H1 (cell line): ENCODE measurements around the gene MEF2A.

Source experiments
- CTCF ChIP-seq, 3 experiments: IDR thresholded peaks; 1 replicate in 2 of 3; 2 replicates in 1 of 3; pipeline versions ENCODE4 v1.5.1 to v1.6.1; 2011; ENCODE audit warnings: low read length in 3 of 3, mild to moderate bottlenecking in 3 of 3, inconsistent platforms in 2 of 3, low read depth in 1 of 3, moderate library complexity in 1 of 3; ENCODE audit not compliant: insufficient read depth in 1 of 3; ENCODE audit errors: control extremely low read depth in 1 of 3
- EGR1 ChIP-seq: IDR thresholded peaks from 2 replicates; pipeline ENCODE4 v1.6.1; 2011; ENCODE audit warnings: low read depth, low read length, borderline replicate concordance
- JUN ChIP-seq: IDR thresholded peaks from 2 replicates; pipeline ENCODE4 v1.6.1; 2011; ENCODE audit warnings: low read depth, mild to moderate bottlenecking, improper control_type of control experiment, low read length
- JUND ChIP-seq: IDR thresholded peaks from 2 replicates; pipeline ENCODE4 v1.6.1; 2011; ENCODE audit warnings: mild to moderate bottlenecking, improper control_type of control experiment, low read length
- MAX ChIP-seq: IDR thresholded peaks from 2 replicates; pipeline ENCODE4 v1.6.1; 2012; ENCODE audit warnings: inconsistent platforms
- POLR2A ChIP-seq, 2 experiments: IDR thresholded peaks; 1 replicate in 1 of 2; 2 replicates in 1 of 2; pipeline ENCODE4 v1.6.1; 2011; ENCODE audit warnings: low read depth in 2 of 2, low read length in 2 of 2, mild to moderate bottlenecking in 2 of 2; ENCODE audit errors: control extremely low read depth in 1 of 2
- POLR2AphosphoS5 ChIP-seq: IDR thresholded peaks from 2 replicates; pipeline ENCODE4 v1.6.1; 2011; ENCODE audit warnings: low read depth, low read length
- RFX5 ChIP-seq: IDR thresholded peaks from 2 replicates; pipeline ENCODE4 v1.6.1; 2011; ENCODE audit warnings: low read depth, low read length, improper control_type of control experiment, borderline replicate concordance
- RNF2 ChIP-seq: fragments of 200-900, 300-1000 bp; sonication (generic); IDR thresholded peaks from 2 replicates; pipeline ENCODE4 v1.7.1; 2016; ENCODE audit warnings: borderline replicate concordance, low read depth, mild to moderate bottlenecking, antibody characterized with exemption, low read length; ENCODE audit not compliant: poor library complexity, severe bottlenecking; ENCODE audit errors: missing control alignments
- SIN3A ChIP-seq, 2 experiments: IDR thresholded peaks in 1 of 2; conservative IDR thresholded peaks in 1 of 2; 2 replicates each; pipeline ENCODE4 v1.6.1; 2011 to 2012; ENCODE audit warnings: low read length in 2 of 2, improper control_type of control experiment in 1 of 2, low read depth in 1 of 2, mild to moderate bottlenecking in 1 of 2
- TAF1 ChIP-seq: IDR thresholded peaks from 2 replicates; pipeline ENCODE4 v1.6.1; 2011; ENCODE audit warnings: mild to moderate bottlenecking, low read depth, low read length

- TF ChIP-seq CTCF (IDR thresholded peaks at IDR 0.05; ENCODE audit: control extremely low read depth in 1 of 3, insufficient read depth in 1 of 3, low read depth in 1 of 3, low read length in 3 of 3), result no peak
- no peak for TF ChIP-seq TAF1
- no peak for TF ChIP-seq EGR1
- no peak for TF ChIP-seq JUND
- TF ChIP-seq RNF2, result no peak
- TF ChIP-seq POLR2AphosphoS5, result no peak
- TF ChIP-seq POLR2A (IDR thresholded peaks at IDR 0.05; ENCODE audit: control extremely low read depth in 1 of 2, low read depth in 2 of 2, low read length in 2 of 2), result no peak
- no peak for TF ChIP-seq RFX5
- TF ChIP-seq JUN, result no peak
- no peak for TF ChIP-seq MAX
- no peak for TF ChIP-seq SIN3A (conservative IDR thresholded peaks at IDR 0.05 in 1 of 2, IDR thresholded peaks at IDR 0.05 in 1 of 2; ENCODE audit: low read depth in 1 of 2, low read length in 2 of 2)
These were observed 106.3 kb downstream of the MEF2A start for GRCh38 chr15:99671926-99672635.
